Bone marrow (tissue), 2 donors: ENCODE results near the gene FTCD.

Experiments used
- DNase-seq, 2 donors: peaks; one replicate each; lab custom pipeline; 2025; lab: John Stamatoyannopoulos, UW

The FTCD gene

GRCh38 chr21:46093668-46094400 is 61.5 kb downstream of the FTCD start:
- DNase-seq, result no peak

GRCh38 chr21:46092811-46093667 is 62.3 kb downstream of the FTCD start:
- no peak for DNase-seq

- DNase-seq, result no peak
These were observed 63.2 kb downstream of the FTCD start for GRCh38 chr21:46092026-46092764.

- DNase-seq, result no peak
These were observed 63.8 kb downstream of the FTCD start for GRCh38 chr21:46091631-46092025.

- no peak for DNase-seq
These were observed 64.3 kb downstream of the FTCD start for GRCh38 chr21:46091118-46091517.

GRCh38 chr21:46089285-46089684 is 66.1 kb downstream of the FTCD start:
- no peak for DNase-seq

GRCh38 chr21:46088189-46088588 is 67.2 kb downstream of the FTCD start:
- no peak for DNase-seq

- DNase-seq, result no peak
These were observed 67.7 kb downstream of the FTCD start for GRCh38 chr21:46087641-46088040.
